ENCODE measurements around the gene SYT14.
"Not testable (repeated sequence)": the region's sequence is repeated elsewhere in the genome, so short reads cannot be mapped to it uniquely, and the experiment has no call there.

Gene SYT14

GRCh38 chr1:209959623-209960022 is 21.6 kb downstream of the SYT14 start:
- H3K27ac ChIP-seq, result no peak overlapping the region
- TF ChIP-seq, protein P1, sequence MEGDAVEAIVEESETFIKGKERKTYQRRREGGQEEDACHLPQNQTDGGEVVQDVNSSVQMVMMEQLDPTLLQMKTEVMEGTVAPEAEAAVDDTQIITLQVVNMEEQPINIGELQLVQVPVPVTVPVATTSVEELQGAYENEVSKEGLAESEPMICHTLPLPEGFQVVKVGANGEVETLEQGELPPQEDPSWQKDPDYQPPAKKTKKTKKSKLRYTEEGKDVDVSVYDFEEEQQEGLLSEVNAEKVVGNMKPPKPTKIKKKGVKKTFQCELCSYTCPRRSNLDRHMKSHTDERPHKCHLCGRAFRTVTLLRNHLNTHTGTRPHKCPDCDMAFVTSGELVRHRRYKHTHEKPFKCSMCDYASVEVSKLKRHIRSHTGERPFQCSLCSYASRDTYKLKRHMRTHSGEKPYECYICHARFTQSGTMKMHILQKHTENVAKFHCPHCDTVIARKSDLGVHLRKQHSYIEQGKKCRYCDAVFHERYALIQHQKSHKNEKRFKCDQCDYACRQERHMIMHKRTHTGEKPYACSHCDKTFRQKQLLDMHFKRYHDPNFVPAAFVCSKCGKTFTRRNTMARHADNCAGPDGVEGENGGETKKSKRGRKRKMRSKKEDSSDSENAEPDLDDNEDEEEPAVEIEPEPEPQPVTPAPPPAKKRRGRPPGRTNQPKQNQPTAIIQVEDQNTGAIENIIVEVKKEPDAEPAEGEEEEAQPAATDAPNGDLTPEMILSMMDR (conservative IDR thresholded peaks at IDR 0.05), result no peak

DNA sequence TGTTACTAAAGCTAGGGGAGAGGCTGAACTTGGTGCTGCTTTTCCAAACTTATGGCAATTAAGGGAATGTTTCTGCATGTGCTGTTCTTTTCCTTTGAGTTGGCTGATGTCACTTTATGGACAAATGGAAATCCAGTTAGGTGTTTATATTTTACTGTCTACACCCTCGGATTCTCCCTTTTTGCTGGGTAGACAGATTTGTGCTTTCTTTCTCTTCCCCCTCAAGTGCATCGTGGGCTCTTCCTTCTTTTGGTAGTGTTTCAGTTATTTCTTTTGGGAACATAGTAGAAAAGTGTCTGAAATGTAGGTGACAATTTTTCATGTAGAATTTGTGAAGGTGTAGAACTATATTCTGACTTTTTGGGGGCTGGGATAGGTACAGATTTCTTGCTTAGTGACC is 22.9 kb downstream of the SYT14 start:
- TF ChIP-seq, protein P1 (conservative IDR thresholded peaks at IDR 0.05), result no peak
- H3K27ac ChIP-seq, result no peak overlapping the region

- TF ChIP-seq, protein P1 (conservative IDR thresholded peaks at IDR 0.05), result no peak
- H3K27ac ChIP-seq, result no peak overlapping the region
Measured at GRCh38 chr1:209962388-209962787, 24.4 kb downstream of the SYT14 start.

DNA sequence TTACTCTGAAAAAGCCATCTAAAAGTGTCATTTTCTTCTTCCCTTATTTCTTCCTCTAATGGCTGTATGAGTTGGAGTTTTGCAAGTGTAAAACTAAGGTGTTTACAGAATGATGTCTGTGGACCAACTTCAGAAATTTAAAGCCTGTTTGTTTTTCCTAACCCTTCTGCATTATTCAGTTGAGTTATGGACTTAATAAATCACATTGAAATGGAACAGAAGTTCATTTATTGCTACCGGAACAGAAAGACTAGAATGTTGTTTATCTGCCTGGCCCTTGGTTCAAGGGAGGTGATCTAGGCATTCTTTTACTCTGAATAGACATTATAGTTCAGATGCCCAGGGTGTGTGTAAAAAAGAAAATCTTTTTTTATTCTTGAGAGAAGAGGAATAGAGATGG is 24.8 kb downstream of the SYT14 start:
- TF ChIP-seq, protein P1 (conservative IDR thresholded peaks at IDR 0.05), result no peak
- H3K27ac ChIP-seq, result no peak overlapping the region

DNA sequence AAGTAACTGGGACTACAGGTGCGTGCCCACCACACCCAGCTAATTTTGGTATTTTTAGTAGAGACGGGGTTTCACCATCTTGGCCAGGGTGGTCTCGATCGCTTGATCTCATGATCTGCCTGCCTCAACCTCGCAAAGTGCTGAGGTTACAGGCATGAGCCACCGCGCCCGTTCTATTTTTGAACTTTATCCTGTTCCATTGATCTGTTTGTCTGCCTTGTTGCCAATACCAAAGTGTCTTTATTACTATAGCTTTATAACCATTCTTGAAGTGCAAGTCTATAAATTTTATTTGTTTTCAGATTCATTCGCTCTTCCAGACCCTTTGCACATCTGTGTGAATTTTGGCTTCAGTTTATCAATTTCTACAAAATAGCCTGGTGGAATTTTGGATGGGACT is 28.0 kb downstream of the SYT14 start:
- H3K27ac ChIP-seq, result no peak overlapping the region
- TF ChIP-seq, protein P1 (conservative IDR thresholded peaks at IDR 0.05), result no peak

- H3K27ac ChIP-seq, result not testable (repeated sequence)
Measured at GRCh38 chr1:209978721-209979120, 40.7 kb downstream of the SYT14 start.

GRCh38 chr1:209983953-209984352 is 45.9 kb downstream of the SYT14 start:
- no peak overlapping the region for H3K27ac ChIP-seq
- TF ChIP-seq, protein P1 (conservative IDR thresholded peaks at IDR 0.05), result no peak

DNA sequence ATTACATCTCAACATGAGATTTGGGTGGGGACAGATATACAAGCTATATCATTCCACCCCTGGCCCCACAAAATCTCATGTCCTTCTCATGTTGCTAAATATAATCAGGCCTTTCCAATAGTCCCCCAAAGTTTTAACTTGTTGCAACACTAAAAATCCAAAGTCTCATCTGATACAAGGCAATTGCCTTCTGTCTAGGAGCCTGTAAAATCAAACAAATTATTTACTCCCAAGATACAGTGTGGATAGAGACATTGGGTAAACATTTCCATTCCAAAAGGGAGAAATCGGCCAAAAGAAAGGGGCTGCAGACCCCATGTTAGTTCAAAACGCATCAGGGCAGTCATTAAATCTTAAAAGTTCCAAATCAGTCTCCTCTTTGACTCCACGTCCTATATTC is 47.0 kb downstream of the SYT14 start:
- no peak overlapping the region for H3K27ac ChIP-seq
- TF ChIP-seq, protein P1 (conservative IDR thresholded peaks at IDR 0.05), result no peak
